ENCODE results near the gene UBE2L6.

UBE2L6 gene

GRCh38 chr11:57527056-57527631 lies 40.3 kb downstream of the UBE2L6 start:
- DNase-seq: peak; percentile 70

GRCh38 chr11:57523419-57523818 lies 44.1 kb downstream of the UBE2L6 start:
- DNase-seq: no peak

- no peak for DNase-seq
Measured at GRCh38 chr11:57521116-57521515, 46.4 kb downstream of the UBE2L6 start.

GRCh38 chr11:57516061-57516443 lies 51.4 kb downstream of the UBE2L6 start:
- no peak for DNase-seq

- DNase-seq: no peak
Measured at GRCh38 chr11:57515332-57516060, 52.0 kb downstream of the UBE2L6 start, which contains the start of gene SLC43A1. Gene SLC43A1 (minus strand): TSS chr11:57515702. CDS start chr11:57514111, 1,591 bp downstream.

GRCh38 chr11:57514538-57515331 lies 52.7 kb downstream of the UBE2L6 start:
- DNase-seq: peak; percentile 41

- peak; percentile 26 for DNase-seq
Measured at GRCh38 chr11:57513911-57514537, 53.4 kb downstream of the UBE2L6 start.

GRCh38 chr11:57513452-57513795 lies 54.0 kb downstream of the UBE2L6 start:
- DNase-seq: no peak

GRCh38 chr11:57512646-57513451 lies 54.6 kb downstream of the UBE2L6 start:
- no peak for DNase-seq

- no peak for DNase-seq
Measured at GRCh38 chr11:57511741-57512430, 55.6 kb downstream of the UBE2L6 start.

GRCh38 chr11:57508341-57509170 lies 58.9 kb downstream of the UBE2L6 start:
- no peak for DNase-seq

- no peak for DNase-seq
Measured at GRCh38 chr11:57506522-57506921, 61.0 kb downstream of the UBE2L6 start.

GRCh38 chr11:57504511-57504910 lies 63.0 kb downstream of the UBE2L6 start:
- DNase-seq: no peak

GRCh38 chr11:57502870-57503269 lies 64.6 kb downstream of the UBE2L6 start:
- DNase-seq: no peak

- no peak for DNase-seq
Measured at GRCh38 chr11:57502376-57502775, 65.1 kb downstream of the UBE2L6 start.

- DNase-seq: no peak
Measured at GRCh38 chr11:57501953-57502352, 65.5 kb downstream of the UBE2L6 start.
